ENCODE results near the gene FBXW11.

FBXW11 gene

DNA sequence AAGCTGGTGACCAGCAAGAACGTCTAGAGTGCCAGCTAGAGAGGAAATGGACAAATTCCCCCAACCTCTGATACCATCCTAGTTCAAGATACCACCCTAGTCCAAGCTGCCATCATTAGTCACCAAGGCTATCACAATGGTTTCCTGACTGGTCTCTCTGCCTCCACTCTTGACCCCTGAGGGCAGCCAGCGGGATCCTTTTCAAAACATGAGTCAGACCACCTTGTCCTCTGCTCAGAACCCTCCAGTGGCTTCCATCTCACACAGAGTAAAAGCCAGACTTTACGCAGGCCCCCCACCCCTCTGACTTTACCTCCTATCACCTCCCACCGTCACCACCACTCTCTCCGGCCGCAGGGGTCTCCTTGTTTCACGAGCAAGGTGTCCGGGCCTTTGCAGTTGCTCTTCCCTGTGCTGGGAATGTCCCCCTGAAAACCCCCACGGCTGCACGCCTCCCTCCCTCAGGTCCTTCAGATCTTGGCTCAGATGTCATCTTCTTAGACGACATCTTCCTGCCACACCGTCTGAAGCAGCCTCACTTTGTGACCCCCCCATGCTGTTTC is 42.2 kb upstream of the FBXW11 start:
- Histone ChIP-seq H3K27me3 (ENCODE audit: low read depth, low read length) (no peaks in the 10 kb centered on the region), H3K9me3 (ENCODE audit: insufficient read depth, low read length) (no peaks in the 10 kb centered on the region), H3K4me2 (ENCODE audit: low read length) (no peak overlapping the region), H3K79me2 (ENCODE audit: low read length) (no peaks in the 10 kb centered on the region), H3K4me1 (ENCODE audit: low read length) (no peaks in the 10 kb centered on the region), H4K20me1 (ENCODE audit: insufficient read depth, low read length) (peaks cover 7% of the 10 kb centered on the region; the same call in 1 of the 2 replicates), H3K9ac (ENCODE audit: low read length) (no peak overlapping the region), H3K36me3 (replicated peaks; ENCODE audit: low read depth, low read length) (peaks cover 53% of the 10 kb centered on the region), H3K4me3 (ENCODE audit: low read length) (no peak overlapping the region), H3K27ac (ENCODE audit: low read length) (no peak overlapping the region), H2AFZ (ENCODE audit: low read depth, low read length) (no peak overlapping the region)
- TF ChIP-seq EZH2phosphoT487 (IDR thresholded peaks at IDR 0.05; ENCODE audit: low read depth), result no peak
- TF ChIP-seq CTCF (IDR thresholded peaks at IDR 0.05; ENCODE audit: low read depth, low read length), result no peak

DNA sequence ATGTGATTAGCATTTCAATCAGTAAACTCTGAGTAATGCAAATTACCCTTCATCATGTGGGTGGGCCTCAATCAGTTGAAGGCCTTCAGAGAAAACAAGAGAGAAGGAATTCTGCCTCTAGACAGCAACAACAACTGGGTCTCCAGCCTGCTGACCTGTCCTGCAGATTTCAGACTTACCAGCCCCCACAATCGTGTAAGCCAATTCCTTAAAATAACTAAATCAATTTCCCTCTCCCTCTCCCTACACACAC is 41.7 kb upstream of the FBXW11 start:
- H3K9me3 ChIP-seq (ENCODE audit: insufficient read depth, low read length), result no peaks in the 10 kb centered on the region
- H3K27me3 ChIP-seq (ENCODE audit: low read depth, low read length), result no peaks in the 10 kb centered on the region
- H3K79me2 ChIP-seq (ENCODE audit: low read length), result no peaks in the 10 kb centered on the region
- TF ChIP-seq CTCF (IDR thresholded peaks at IDR 0.05; ENCODE audit: low read depth, low read length), result no peak
- TF ChIP-seq EZH2phosphoT487 (IDR thresholded peaks at IDR 0.05; ENCODE audit: low read depth), result no peak
- peaks cover 50% of the 10 kb centered on the region for H3K36me3 ChIP-seq (replicated peaks; ENCODE audit: low read depth, low read length)
- no peak overlapping the region for H3K4me3 ChIP-seq (ENCODE audit: low read length)
- H3K4me2 ChIP-seq (ENCODE audit: low read length), result no peak overlapping the region
- no peak overlapping the region for H2AFZ ChIP-seq (ENCODE audit: low read depth, low read length)
- H3K27ac ChIP-seq (ENCODE audit: low read length), result no peak overlapping the region
- H3K9ac ChIP-seq (ENCODE audit: low read length), result no peak overlapping the region
- H3K4me1 ChIP-seq (ENCODE audit: low read length), result no peaks in the 10 kb centered on the region
- peaks cover 7% of the 10 kb centered on the region; the same call in 1 of the 2 replicates for H4K20me1 ChIP-seq (ENCODE audit: insufficient read depth, low read length)

DNA sequence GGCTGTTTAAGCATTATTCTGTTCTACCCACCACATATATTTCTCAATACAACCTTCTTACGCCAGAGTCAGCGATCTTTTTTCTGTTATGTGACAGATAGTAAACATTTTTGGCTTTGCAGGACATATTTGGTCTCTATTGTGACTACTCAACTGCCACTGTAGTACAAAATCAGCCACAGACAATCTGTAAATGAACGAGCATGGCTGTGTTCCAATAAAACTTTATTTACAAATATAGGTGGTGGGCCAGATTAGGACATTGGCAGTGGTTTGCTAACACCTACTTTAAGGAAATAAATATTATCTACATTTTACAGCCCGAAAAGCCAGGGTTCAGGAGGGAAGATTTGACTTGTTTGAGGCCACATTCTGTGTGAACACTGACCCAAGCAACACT is 40.2 kb upstream of the FBXW11 start:
- Histone ChIP-seq H3K4me1 (ENCODE audit: low read length) (no peaks in the 10 kb centered on the region), H3K27ac (ENCODE audit: low read length) (no peak overlapping the region), H3K4me2 (ENCODE audit: low read length) (no peak overlapping the region), H3K27me3 (ENCODE audit: low read depth, low read length) (no peaks in the 10 kb centered on the region), H3K9ac (ENCODE audit: low read length) (no peak overlapping the region), H2AFZ (ENCODE audit: low read depth, low read length) (no peak overlapping the region), H3K9me3 (ENCODE audit: insufficient read depth, low read length) (no peaks in the 10 kb centered on the region), H4K20me1 (ENCODE audit: insufficient read depth, low read length) (peaks cover 7% of the 10 kb centered on the region; the same call in 1 of the 2 replicates), H3K4me3 (ENCODE audit: low read length) (no peak overlapping the region), H3K79me2 (ENCODE audit: low read length) (no peaks in the 10 kb centered on the region), H3K36me3 (replicated peaks; ENCODE audit: low read depth, low read length) (peaks cover 36% of the 10 kb centered on the region)
- no peak for TF ChIP-seq CTCF (IDR thresholded peaks at IDR 0.05; ENCODE audit: low read depth, low read length)
- TF ChIP-seq EZH2phosphoT487 (IDR thresholded peaks at IDR 0.05; ENCODE audit: low read depth), result no peak

GRCh38 chr5:172045315-172045632 is 38.8 kb upstream of the FBXW11 start:
- Histone ChIP-seq H3K4me3 (ENCODE audit: low read length) (no peak overlapping the region), H3K4me2 (ENCODE audit: low read length) (no peak overlapping the region), H3K9ac (ENCODE audit: low read length) (no peak overlapping the region), H3K4me1 (ENCODE audit: low read length) (peaks cover 5% of the 10 kb centered on the region), H3K27me3 (ENCODE audit: low read depth, low read length) (no peaks in the 10 kb centered on the region), H3K36me3 (replicated peaks; ENCODE audit: low read depth, low read length) (peaks cover 34% of the 10 kb centered on the region), H3K27ac (ENCODE audit: low read length) (no peak overlapping the region), H3K79me2 (ENCODE audit: low read length) (no peaks in the 10 kb centered on the region), H4K20me1 (ENCODE audit: insufficient read depth, low read length) (peaks cover 7% of the 10 kb centered on the region; the same call in 1 of the 2 replicates), H2AFZ (ENCODE audit: low read depth, low read length) (no peak overlapping the region), H3K9me3 (ENCODE audit: insufficient read depth, low read length) (no peaks in the 10 kb centered on the region)
- TF ChIP-seq EZH2phosphoT487 (IDR thresholded peaks at IDR 0.05; ENCODE audit: low read depth) (no peak), CTCF (IDR thresholded peaks at IDR 0.05; ENCODE audit: low read depth, low read length) (no peak)

All from OCI-LY3 (cell line).